Measurements from ENCODE around the gene SMYD3.

- TF ChIP-seq CTCF (IDR thresholded peaks at IDR 0.05) (no peak), EP300 (IDR thresholded peaks at IDR 0.05) (no peak)
Observed at GRCh38 chr1:245829826-245830225, 677.3 kb downstream of the SMYD3 start.
